Measurements from ENCODE around the gene CBX2.

CBX2 gene

DNA sequence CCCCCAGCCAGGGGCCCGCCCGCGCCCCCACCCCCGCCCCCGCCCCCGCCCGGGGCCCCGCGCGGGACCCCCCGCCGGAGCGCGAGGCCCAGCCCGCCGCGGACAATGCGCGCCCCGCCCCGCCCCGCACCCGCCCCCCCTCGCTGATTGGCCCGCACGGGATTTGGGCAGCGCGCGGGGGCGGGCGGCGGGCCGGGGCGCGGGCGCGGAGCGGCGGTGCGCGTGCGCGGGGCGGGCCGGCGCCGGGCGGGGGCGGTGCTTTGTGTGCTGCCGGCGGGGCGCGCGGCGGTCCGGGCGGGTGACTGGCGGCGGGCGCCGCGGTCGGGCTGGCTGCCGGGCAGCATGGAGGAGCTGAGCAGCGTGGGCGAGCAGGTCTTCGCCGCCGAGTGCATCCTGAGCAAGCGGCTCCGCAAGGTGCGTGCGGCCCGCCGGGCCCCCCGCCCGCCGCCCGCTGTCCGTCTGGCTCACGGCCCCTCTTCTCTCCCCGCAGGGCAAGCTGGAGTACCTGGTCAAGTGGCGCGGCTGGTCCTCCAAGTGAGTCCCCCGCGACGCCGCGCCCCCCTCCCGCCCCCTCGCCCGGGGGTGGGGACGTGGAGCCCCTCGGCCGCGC is at the start of gene CBX2:
TSS of gene CBX2 (plus strand) at position 255 of the 610 bp plus-strand sequence. CDS start at position 343, 88 bp downstream.
- DNase-seq = peak; percentile 71

DNA sequence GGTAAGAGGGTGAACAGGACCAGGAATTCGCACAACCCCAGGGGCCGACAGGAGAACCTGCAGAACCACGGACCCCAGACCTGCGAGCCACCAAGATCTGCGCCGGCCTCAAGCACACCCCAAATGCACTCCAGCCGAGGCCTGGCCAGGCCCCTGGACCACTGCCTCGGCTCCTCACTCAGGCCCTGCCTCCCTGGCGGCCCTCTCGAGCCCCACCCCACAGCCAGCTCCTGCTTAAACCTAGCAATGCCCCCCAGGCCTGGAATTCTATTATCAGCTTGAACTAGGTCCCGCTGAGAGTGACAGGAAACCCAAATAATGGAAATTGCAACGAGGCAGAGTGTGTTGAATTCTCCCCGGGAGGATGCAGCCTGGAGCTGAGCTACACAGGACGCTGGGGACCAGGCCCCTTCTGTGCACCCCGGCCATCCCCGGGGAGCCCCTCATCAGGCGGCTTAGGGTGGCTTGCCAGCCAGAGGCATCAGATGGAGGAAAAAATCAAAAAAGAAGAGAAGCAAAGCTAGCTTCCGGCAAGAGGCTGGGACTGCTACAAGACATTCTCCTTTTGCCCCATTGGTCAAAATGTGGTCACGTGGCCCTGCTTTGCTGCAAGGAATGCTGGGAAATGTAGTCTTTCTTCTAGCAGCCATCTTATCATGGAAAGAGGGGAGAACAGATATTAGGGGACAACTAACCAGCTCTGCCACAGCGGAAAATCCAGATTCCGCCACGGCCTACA is 49.6 kb upstream of the CBX2 start:
- peak; percentile 92 for DNase-seq

DNA sequence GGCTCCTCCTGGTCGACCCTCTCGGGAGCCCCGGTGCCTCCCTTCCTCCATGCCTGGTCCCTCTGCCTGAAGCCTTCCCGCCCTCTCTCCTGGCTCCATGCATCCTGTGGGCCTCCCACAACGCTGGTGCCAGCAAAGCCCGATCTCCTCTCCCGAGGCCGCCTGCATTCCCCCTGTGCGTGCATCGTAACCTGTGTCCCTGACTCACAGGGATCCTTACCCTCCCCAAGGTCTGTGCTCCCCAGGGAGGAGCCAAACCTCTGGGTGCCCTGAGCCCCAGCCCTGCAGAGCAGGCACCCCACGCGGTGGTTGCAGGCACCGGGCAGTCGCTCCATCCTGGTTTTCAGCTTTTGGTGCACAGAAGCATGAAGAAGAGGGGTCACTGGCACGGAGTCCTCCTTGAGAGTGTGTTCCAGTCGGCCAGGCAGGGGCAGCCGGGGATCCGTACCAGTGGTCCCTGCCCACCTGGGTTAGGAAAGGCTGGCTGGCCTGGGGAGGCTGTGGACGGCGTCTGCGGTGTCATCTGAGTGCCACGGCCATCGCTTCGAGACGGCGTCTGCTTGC is 49.0 kb upstream of the CBX2 start:
- no peak for DNase-seq

DNA sequence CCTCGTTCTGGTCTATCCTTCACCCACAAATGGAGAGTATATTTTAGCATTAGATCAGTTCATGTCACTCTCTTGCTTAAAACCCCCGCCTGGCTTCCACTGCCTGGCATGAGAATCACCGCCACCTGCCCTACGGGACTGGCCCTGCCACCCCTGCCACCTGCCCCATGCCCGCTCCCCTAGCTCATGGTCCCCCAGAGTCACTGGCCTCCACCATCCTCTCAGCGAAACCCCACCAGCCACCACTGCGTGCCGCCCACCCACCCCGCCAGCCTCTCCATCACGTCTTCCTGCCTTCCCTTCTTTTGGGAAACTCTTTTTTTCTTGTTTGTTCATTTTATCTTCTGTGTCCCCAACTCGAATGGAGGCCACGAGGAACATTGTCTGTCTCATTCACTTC is 48.2 kb upstream of the CBX2 start:
- no peak for DNase-seq

DNA sequence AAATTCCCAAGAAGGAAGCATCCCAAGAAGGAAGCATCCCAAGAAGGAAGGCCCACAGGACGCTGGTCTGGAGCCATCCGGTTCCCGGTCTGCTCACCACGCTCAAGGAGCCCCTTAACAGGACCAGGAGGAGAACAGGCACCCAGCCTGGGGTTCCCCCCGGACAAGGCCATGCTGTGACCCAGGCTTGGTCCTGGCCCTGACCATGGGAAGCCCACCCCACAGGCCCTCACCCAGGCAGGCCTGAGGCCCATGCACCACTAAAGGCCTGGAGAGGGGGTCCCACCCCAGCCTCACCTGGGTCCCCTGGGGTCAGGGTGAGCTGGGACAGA is 47.5 kb upstream of the CBX2 start:
- DNase-seq = no peak

DNA sequence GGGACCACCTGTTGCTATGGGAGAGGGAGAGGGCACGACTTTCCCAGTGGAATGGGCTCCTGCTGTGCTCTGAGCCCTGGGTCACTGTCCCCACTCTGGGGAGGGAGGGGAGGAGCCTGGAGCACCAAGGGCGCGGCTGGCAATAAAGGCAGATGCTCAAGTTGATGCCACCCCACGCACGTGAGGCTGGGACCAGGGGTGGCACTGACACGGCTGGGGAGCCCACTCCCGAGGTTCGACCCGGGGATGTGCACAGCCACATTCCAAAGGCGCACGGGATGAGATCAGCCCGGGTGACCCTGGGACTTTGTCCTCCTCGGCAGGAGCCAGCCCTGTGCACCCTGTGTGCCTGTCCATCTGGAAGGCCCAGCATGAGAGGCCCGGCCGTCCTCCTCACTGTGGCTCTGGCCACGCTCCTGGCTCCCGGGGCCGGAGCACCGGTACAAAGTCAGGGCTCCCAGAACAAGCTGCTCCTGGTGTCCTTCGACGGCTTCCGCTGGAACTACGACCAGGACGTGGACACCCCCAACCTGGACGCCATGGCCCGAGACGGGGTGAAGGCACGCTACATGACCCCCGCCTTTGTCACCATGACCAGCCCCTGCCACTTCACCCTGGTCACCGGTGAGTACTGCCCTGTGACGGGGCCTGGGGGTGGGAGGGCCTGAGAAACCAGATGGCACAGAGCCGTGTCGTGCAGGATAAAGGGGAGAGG is 47.0 kb upstream of the CBX2 start, which contains the start of gene ENPP7:
TSS of gene ENPP7 (plus strand) at position 175 of the 715 bp plus-strand sequence. CDS start at position 372, 197 bp downstream.
- DNase-seq = no peak

DNA sequence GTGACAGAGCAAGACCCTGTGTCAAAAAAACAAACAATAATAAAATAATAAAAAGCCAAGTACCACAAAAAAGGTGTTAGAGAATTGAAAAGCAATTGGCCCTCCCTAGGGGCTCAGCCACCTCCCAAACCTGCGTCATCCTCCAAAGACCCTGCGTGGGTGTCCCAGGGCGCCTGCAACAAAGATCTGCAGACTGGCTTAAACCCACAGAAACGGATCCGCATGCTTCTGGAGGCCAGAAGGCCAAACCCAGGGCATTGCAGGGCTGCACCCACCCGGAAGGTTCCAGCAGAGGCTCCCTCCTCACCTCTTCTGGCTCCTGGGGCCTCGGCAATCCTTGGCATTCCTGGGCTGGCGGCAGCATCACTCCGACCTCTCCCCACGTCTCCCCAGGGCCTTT is 45.7 kb upstream of the CBX2 start:
- no peak for DNase-seq

DNA sequence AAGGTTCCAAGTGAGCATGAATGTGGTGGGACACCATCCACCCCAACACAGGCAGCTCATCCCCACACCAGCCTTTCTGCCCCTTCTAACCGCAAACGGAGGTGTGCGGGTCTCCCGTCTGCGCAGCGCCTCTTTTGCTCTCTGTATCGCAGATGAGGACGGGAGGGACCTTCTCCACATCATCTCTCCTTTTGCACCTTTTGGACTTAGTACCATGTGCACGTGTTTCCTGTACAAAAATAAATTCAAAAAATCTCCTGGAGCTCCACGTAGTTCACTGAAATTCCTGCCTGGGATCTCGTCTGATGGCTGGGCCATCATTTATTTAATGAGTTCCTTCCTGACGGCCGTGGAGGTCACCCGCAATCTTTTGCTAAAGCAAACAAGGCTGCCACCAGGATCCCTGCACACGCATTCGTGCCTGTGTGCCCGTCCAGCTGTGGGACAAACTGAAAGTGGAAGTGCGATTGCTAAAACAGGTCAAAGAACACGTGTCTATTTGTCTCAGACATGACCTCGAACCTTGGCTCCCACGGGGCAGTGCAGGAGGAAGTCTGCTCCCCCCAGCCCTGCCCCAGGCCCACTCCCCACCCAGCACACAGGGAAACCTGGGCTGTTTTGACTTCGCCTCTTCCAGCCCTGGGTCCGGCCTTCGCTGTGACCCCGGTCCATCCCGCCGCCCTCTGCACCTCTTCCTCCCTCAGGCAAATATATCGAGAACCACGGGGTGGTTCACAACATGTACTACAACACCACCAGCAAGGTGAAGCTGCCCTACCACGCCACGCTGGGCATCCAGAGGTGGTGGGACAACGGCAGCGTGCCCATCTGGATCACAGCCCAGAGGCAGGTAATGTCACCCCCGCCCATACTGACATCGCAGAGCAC is 44.9 kb upstream of the CBX2 start:
- peak; percentile 33 for DNase-seq

DNA sequence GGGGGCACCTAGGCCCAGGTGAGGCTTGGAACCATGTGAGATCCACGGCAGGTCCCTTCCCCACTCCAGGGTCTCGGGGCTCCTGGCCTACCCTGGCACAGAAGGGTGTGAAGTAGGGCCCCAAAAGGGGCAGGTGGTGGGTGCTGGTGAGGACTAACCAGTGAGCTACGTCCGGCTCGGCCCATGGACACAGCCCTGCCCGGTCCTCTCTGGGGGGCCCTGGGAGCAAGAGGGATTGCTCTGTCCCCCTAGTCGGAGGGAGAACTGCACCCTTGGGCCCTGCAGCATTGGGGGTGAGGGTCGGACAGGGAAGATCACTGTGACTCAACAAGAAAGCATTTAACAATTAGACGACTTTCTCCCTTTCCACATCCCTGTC is 44.3 kb upstream of the CBX2 start:
- no peak for DNase-seq

DNA sequence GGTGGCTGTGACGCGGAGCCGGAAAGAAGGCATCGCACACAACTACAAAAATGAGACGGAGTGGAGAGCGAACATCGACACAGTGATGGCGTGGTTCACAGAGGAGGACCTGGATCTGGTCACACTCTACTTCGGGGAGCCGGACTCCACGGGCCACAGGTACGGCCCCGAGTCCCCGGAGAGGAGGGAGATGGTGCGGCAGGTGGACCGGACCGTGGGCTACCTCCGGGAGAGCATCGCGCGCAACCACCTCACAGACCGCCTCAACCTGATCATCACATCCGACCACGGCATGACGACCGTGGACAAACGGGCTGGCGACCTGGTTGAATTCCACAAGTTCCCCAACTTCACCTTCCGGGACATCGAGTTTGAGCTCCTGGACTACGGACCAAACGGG is 42.9 kb upstream of the CBX2 start:
- no peak for DNase-seq

DNA sequence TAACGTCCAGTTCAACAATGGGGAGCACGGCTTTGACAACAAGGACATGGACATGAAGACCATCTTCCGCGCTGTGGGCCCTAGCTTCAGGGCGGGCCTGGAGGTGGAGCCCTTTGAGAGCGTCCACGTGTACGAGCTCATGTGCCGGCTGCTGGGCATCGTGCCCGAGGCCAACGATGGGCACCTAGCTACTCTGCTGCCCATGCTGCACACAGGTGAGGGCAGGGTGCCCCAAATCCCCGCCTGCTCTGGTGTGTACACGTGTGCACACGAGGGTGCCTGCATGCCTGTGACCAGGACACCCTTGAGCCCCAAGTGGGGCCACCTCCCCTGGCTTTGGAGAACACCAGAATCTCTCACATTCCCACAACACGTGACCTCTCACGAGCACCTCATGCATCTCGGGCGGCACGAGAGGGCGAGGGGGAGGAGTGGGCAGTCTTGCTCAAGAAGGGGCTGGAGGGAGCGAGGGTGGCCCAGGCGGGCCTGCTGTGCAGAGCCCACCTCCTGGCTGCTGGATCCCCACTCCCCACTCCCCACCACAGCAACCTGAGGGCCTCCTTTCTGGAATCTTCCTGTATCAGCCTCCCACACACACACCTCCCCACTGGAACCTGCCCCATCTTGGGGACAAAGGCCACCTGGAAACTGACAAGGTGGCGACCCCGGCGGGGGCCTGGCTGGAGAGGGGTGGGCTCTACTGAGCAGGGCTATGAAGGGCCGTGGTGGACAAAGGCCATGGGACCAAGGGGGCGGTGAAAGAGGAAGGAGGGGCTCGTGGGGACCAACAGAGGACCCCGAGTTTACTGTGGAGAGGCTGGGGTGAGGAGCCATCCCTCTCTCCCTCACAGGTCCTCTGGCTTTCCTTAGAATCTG is 40.7 kb upstream of the CBX2 start:
- DNase-seq = no peak

DNA sequence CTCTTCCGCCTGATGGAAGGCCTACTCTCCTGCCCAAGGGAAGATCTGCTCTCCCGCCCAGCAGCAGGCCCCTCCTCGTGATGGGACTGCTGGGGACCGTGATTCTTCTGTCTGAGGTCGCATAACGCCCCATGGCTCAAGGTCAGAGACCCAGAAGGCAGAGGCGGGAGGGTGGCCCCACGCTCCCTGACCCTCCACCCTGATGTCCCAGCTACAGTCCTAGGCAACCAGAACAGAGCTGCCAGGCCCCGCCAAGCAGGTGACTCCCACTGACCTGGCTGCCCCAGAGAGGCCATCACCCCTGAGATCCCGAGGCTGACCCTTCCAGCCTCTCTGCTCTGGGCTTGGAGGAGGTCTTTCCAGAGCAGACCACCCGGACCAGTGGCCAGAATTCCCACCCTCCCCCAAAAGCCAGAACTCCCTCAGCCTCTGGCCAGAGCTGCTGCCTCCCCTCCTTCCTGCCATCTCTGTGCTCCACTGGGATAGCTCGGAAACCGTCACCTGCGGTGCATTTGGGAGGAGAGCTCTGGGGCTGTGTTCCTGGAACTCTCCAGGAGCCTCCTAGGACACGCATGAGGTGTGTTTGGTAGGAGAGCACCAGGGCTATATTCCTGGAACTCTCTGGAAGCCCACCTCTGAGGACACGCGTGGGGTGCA is 39.9 kb upstream of the CBX2 start:
- no peak for DNase-seq

DNA sequence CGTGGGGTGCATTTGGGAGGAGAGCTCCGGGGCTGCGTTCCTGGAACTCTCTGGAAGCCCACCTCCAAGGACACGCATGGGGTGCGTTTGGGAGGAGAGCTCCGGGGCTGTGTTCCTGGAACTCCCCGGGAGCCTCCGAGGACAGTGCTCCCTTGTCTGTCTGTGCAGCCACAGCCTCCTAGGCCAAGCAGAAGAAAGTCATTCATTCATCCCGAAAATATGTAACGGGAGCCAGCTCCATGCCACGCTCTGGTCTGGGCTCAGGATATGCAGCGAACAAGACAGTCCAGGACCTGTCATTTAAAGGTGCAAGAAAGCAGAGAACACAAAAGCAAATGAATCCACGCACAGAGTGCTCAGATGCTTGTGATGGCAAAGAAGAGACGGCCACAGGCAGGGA is 39.3 kb upstream of the CBX2 start:
- no peak for DNase-seq

DNA sequence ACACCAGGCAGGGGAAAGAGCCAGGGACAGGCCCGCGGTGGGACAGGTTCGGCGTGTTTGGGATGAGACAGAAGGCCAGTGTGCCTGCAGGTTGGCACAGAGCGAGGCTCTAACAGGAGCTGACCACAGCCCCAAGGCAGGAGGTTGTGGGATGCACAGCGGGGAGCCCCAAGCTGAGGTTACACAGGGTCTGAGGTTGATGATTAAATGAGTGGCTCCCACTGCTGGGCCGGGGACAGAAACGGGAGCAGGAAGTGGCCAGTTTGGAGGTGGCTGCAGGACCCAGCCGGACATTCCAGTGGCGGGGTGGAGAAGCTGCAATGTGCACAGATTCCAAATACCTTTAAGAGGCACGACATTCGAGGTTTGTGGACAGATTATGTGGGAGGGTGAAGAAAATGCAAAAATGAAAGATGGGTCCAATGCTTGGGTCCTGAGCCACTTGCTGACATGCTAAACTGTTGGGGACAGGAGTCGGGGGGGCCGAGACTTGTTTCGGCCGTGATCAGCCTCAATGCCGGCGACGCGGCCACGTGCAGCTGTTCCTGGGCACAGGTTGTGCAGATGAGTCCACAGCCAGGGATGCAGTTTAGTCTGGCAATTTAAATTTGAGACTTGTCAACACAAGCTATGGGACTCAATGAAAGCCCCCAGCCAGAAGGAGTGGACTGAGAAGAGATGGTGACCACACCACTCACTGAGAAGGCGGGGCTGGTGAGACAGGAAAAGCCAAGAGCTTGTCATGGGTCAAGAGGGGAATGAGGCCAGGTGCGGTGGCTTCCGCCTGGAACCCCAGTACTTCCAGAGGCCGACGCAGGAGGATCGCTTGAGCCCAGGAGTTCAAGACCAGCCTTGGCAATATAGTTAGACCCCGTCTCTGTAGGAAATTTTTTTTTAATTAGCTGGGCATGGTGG is 38.5 kb upstream of the CBX2 start:
- DNase-seq = no peak

DNA sequence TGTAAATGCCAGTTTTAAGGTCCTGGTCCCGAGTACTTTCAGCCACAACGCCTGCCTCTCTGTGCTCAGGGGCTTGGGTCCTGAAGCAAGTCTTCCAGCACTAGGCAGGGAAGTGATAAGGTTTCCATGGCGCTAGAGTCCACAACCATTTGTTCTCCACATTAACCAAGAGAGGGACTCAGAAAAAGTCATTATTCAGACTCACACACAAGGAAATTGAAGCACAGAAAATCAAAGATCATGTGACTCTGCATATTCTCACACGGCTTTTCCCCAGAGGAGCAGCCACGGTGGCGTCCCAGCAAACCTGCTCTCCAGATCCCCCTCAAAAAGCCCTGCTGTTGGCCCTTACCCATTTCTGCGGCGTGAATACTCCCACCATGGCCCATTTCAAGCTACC is 37.5 kb upstream of the CBX2 start:
- DNase-seq = no peak

DNA sequence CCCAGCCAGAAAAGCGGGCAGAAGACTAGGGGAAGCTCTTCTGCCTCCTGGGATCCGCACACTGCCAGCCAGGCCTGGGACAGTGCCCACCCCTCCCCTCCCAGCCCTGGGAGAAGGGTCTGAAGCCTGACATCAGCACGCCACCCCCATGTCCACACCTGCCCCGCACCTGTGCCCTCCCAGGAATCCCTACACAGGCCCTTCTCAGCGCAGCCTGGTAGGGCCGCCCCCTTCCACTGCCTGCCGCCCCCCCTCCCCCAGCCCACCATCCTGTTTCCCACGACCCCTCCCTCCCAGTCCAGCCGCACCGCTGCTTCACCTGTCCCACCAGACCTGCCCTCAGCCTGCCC is 36.6 kb upstream of the CBX2 start:
- DNase-seq = no peak

DNA sequence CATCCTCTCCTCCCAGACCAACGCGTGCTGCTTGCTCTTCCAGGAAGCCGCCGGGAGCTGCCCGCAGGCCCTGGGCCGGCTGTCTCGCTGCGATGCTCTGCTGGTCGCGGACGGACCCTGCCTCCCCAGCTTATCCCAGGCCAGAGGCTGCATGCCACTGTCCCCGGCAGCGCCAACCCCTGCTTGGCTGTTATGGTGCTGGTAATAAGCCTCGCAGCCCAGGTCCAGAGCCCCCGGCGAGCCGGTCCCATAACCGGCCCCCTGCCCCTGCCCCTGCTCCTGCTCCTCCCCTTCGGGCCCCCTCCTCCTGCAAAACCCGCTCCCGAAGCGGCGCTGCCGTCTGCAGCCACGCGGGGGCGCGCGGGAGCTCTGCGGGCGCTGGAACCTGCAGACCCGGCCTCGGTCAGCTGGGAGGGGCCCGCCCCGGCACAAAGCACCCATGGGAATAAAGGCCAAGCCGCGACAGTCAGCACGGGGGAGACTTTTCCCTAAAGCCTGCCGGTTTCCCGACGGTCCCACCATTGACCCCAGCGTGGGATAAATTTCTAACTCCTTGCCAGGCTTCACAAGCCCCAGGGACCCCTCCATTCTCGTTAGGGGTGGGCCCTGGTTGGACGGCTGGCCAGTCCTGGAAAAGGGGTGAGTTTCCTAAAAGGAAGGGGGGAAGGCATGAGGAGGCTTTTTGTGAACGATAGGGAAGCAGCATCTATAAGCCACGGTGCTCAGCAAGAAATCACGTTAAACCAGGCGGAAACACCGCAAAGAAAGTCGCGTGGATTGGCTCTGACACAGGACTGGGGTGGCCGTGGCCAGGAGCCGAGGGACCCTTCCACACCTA is 36.0 kb upstream of the CBX2 start:
- DNase-seq = peak; percentile 74

DNA sequence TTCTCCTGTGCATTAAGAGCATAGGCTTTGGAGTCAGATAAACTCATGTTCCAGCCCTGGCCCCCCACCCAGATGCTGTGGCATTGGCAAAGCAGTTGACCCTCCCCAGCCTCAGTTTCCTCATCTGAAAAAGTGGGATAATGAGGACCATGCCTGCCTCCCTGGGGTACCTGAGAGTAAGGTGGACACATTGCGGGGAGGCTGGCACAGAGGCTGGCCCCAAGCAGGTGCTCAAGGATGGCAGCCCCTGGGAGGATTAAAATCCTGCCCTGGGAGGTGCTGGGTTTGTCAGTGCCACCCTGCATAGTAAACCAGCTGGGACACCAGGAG is 35.4 kb upstream of the CBX2 start:
- DNase-seq = no peak

DNA sequence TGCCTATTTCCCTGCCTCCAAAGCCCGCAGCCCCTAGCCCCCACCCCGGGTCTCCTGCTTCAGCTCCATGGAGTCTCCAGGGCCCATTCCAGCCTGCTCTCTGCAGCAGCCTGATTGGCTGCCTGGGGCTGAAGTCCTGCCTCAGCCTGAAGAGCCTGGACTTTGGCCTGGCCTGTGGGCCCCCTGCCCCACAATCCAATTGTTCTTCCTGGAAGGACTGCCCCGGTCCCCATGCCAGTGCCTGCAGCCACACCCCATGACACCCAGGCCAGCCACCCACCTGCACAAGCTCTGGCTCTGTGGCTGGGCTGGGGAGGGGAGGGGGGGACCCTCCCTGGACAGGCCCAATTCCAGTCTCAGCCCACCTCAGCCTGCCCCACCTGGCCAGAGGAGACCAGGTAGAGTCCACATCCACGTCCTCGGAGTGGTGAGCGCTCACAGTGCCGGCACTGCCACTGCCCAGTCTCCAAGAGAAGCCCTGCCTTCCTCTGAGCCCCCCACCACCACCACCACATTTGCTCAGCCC is 34.9 kb upstream of the CBX2 start:
- no peak for DNase-seq
